Chondrocyte (in vitro differentiated cells): ENCODE data around the gene CEP128. TPM values are rescaled to one million over a fixed set of nuclear protein-coding genes. Genes with fewer than 3 reads are reported as not detected.
A peak's percentile ranks its signal among the peaks of the same experiment; 100 is the strongest.

ENCODE experiments used
- DNase-seq: peaks from one replicate; pipeline ENCODE4 v3.0.0; 2021; ENCODE audit warnings: mixed read lengths, low spot score
- H3K27ac Mint-ChIP-seq: one replicate; pipeline ENCODE4 v1.8.0; 2021; ENCODE audit warnings: mild to moderate bottlenecking, moderate library complexity, mixed read lengths; ENCODE audit not compliant: unreplicated experiment
- H3K27me3 Mint-ChIP-seq: 2 replicates; pipeline ENCODE4 v1.8.0; 2021; ENCODE audit warnings: low read depth, mixed read lengths
- H3K36me3 Mint-ChIP-seq: 2 replicates; pipeline ENCODE4 v1.8.0; 2021; ENCODE audit warnings: low read depth, mixed read lengths
- H3K4me1 Mint-ChIP-seq: 2 replicates; pipeline ENCODE4 v1.8.0; 2021; ENCODE audit warnings: low read depth, mild to moderate bottlenecking, mixed read lengths
- H3K4me3 Mint-ChIP-seq: one replicate; pipeline ENCODE4 v1.8.0; 2021; ENCODE audit warnings: mild to moderate bottlenecking, moderate library complexity, mixed read lengths; ENCODE audit not compliant: unreplicated experiment
- H3K9me3 Mint-ChIP-seq: 2 replicates; pipeline ENCODE4 v1.8.0; 2021; ENCODE audit warnings: low read depth, mixed read lengths
- long read RNA-seq: library from polyadenylated mRNA; stranded (forward); transcript quantifications from one replicate; pipeline ENCODE4 v2.0.0, GENCODE V29; 2021
- total RNA-seq: library from RNA; stranded (reverse); gene quantifications from 3 replicates; pipeline ENCODE4 v1.2.1, GENCODE V29; 2021
- TF ChIP-seq, protein P1 (sequence below): fragments of 200-600 bp; sonication (generic); IDR thresholded peaks from 2 replicates; pipeline ENCODE4 v1.5.0; 2021; ENCODE audit warnings: antibody characterized with exemption, mild to moderate bottlenecking, moderate library complexity

The CEP128 gene
- total RNA-seq = 2.7 to 7.8 TPM (median 3.5 TPM) in 3 replicates
- long read RNA-seq, full-length matches to known transcripts = 1 of 1 reads
- long read RNA-seq, partial matches to known transcripts = 0 of 1 reads
- long read RNA-seq, other reads (novel, unspliced or antisense) = 0 of 1 reads

DNA sequence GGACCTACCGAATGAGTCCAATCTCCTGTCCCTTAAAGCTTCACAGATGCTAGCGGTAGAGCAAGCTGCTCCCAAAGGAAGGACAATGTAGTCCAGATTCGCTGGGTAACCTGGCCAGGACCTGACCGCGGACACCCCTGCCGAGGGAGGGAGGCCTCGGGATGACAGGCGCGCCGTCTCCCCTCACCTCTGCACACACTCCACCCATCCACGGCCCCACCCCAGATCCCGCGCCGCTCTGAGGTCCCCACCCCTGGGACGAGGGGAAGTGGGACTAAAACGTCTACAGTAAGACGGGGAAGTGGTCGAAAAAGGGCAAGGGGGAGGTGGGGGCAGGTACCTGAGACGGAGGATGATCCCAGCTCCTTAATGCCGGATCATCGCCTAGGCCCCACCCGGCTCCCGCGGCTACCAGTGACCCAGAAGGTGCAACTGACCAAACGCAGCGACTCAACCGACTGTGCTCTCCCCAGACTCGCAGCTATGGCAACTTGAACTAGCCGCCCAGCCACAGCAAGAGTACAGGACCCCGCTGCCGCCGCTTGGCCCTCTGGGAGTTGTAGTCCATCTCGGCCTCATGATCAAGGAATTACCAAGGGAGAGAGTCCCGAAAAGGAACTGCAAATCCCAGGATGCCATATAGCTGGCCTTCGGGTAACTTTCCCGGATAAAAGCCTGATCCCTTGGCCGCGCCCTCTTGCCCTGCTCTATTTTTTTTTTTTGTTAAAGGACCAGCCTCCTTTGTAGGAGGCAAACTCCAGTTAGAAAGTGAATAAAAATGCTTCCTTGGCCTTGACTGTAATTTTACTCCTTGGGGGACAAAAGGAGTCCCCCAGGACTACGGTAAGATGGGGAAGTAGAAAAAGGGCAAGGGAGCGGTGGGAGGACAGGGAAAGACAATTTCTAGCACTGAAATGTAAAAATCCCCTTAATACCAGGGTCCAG is at the start of gene CEP128:
Gene CEP128 (minus strand): TSS at position 498 of the 945 bp plus-strand sequence.
- peak within 1 kb of the TSS; percentile 60 for H3K27ac Mint-ChIP-seq
- peak within 1 kb of the TSS; percentile 85 for H3K4me3 Mint-ChIP-seq
- no peaks in the 10 kb centered on the region for H3K36me3 Mint-ChIP-seq
- H3K4me1 Mint-ChIP-seq = peaks cover 18% of the 10 kb centered on the region
- TF ChIP-seq, protein P1, sequence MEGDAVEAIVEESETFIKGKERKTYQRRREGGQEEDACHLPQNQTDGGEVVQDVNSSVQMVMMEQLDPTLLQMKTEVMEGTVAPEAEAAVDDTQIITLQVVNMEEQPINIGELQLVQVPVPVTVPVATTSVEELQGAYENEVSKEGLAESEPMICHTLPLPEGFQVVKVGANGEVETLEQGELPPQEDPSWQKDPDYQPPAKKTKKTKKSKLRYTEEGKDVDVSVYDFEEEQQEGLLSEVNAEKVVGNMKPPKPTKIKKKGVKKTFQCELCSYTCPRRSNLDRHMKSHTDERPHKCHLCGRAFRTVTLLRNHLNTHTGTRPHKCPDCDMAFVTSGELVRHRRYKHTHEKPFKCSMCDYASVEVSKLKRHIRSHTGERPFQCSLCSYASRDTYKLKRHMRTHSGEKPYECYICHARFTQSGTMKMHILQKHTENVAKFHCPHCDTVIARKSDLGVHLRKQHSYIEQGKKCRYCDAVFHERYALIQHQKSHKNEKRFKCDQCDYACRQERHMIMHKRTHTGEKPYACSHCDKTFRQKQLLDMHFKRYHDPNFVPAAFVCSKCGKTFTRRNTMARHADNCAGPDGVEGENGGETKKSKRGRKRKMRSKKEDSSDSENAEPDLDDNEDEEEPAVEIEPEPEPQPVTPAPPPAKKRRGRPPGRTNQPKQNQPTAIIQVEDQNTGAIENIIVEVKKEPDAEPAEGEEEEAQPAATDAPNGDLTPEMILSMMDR = no peak
- peak; percentile 97 for DNase-seq
- no peaks in the 10 kb centered on the region for H3K9me3 Mint-ChIP-seq
- H3K27me3 Mint-ChIP-seq = no peaks in the 10 kb centered on the region

DNA sequence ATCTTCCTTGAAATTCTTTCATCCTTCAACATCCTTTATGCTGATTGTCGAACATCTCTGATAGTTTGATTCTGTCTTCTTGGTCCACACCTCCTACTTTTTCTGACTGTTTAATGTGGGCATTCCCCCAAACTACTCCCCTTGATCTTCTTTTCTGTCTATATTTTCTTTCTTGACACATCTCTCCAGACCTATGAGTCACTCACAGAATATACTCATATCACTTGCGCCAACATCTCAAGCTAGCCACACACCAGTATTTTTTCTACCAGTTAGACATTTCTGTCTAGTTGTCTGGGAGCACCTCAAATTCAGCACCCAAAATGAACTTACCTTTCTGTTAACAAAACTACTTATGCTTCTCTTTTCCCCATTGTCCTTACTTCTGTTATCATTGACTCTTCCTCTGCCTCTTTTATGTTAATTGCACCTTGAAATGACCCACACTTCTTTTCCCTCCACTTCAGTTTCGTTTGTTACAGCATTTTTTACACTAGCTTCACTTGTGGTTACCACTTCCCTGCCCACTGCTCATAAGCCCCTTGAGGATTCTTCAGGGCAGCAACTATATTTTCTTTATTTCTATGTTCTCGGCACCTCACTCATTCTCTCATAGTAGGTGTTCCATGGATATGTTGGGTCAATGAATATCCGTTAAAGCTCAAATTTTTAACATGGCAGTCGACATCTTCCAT is 47.3 kb upstream of the CEP128 start:
- Mint-ChIP-seq H3K4me3 (no peak overlapping the region), H3K36me3 (peaks cover under 1% of the 10 kb centered on the region), H3K27ac (no peak overlapping the region), H3K9me3 (no peaks in the 10 kb centered on the region), H3K4me1 (no peaks in the 10 kb centered on the region), H3K27me3 (peaks cover 7% of the 10 kb centered on the region)
- TF ChIP-seq, protein P1 = no peak
- DNase-seq = no peak

DNA sequence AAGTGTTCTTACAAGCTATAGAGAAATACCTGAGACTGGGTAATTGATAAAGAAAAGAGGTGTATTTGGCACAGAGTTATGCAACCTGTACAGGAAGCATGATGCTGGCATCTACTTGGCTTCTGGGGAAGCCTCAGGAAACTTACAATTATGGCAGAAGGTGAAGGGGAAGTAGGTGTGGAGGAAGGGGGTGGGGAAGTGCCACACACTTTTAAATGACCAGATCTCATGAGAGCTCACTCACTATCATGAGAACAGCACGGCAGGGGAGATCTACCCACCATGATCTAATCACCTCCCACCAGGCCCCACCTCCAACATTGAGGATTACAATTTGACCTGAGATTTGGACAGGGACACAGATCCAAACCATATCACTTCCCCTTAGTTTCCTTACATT is 46.7 kb upstream of the CEP128 start:
- TF ChIP-seq, protein P1 = no peak
- no peak for DNase-seq
- Mint-ChIP-seq H3K36me3 (no peaks in the 10 kb centered on the region), H3K9me3 (no peaks in the 10 kb centered on the region), H3K4me3 (no peak overlapping the region), H3K27me3 (peaks cover 7% of the 10 kb centered on the region), H3K4me1 (no peaks in the 10 kb centered on the region), H3K27ac (no peak overlapping the region)

DNA sequence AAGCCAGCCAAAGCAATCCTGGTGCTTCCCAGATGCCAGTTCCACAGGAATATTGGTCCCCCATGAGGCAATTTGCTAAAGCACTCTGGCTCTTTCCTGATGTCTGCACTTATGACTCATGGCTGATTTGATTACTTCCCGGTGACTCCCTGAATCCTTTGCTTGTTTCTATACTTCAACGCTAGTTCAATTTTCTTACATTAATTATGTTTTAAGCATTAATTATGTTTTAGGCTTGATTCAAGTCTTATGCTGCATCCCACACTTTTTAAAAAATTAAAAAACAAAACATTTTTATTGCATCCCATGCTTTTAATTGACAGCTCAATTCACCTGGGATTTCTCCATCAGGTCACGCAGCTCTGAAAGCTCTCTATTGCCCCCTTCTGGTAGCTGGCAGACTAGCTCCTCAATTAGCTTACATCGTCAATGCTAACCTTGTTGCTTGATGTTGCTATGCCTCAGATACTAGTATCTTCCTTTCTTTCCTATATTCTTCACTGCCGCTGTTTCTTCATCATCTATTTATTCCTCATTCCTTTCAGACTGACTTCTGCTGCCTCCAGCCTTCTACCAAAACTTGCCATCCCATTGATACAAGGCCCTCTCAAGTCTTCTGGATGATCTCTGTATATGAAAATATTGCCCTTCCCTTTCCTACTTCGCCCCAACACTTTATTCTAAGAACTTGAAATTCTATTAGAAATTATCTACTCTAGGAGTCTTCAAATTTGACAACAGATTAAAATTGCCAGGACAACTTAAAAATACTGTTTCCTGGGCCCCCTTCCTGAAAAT is 45.9 kb upstream of the CEP128 start:
- TF ChIP-seq, protein P1 = peak; percentile 99
- Mint-ChIP-seq H3K4me3 (no peak overlapping the region), H3K36me3 (no peaks in the 10 kb centered on the region), H3K4me1 (no peaks in the 10 kb centered on the region), H3K27ac (no peak overlapping the region), H3K27me3 (peaks cover 7% of the 10 kb centered on the region), H3K9me3 (no peaks in the 10 kb centered on the region)
- DNase-seq = no peak
